GM12864 (cell line): ENCODE measurements around the gene ASTN1.

Experiments
- DNase-seq: peaks from one replicate; pipeline ENCODE4 v3.0.0-alpha.2; 2011; ENCODE audit warnings: low read depth
- H3K4me3 ChIP-seq: 2 replicates; pipeline ENCODE4 v1.5.1; 2011; ENCODE audit warnings: mild to moderate bottlenecking, low read depth, low read length, control low read depth
- CTCF ChIP-seq: IDR thresholded peaks from 2 replicates; pipeline ENCODE4 v1.5.1; 2011; ENCODE audit warnings: low read depth, mild to moderate bottlenecking, moderate library complexity, low read length, control low read depth, inconsistent platforms; ENCODE audit errors: missing control alignments

Gene ASTN1

GRCh38 chr1:176989023-176989422 lies 175.5 kb downstream of the ASTN1 start:
- no peak for TF ChIP-seq CTCF
- no peak for DNase-seq
- no peak overlapping the region for H3K4me3 ChIP-seq

- no peak for TF ChIP-seq CTCF
- no peak for DNase-seq
Observed at GRCh38 chr1:176987016-176987415, 177.5 kb downstream of the ASTN1 start.

GRCh38 chr1:176983731-176984130 lies 180.8 kb downstream of the ASTN1 start:
- no peak for TF ChIP-seq CTCF
- no peak overlapping the region for H3K4me3 ChIP-seq
- no peak for DNase-seq

More at GRCh38 chr1:176987016-176987415, 177.5 kb downstream of the ASTN1 start:
- no peak overlapping the region for H3K4me3 ChIP-seq

GRCh38 chr1:176976771-176977170 lies 187.7 kb downstream of the ASTN1 start:
- DNase-seq: no peak
- no peak overlapping the region for H3K4me3 ChIP-seq
- TF ChIP-seq CTCF: no peak

- TF ChIP-seq CTCF: no peak
- DNase-seq: no peak
Observed at GRCh38 chr1:176976225-176976624, 188.3 kb downstream of the ASTN1 start.

GRCh38 chr1:176964687-176965086 lies 199.8 kb downstream of the ASTN1 start:
- no peak for DNase-seq
- no peak for TF ChIP-seq CTCF
- no peak overlapping the region for H3K4me3 ChIP-seq

More at GRCh38 chr1:176976225-176976624, 188.3 kb downstream of the ASTN1 start:
- H3K4me3 ChIP-seq: no peak overlapping the region

GRCh38 chr1:176963181-176963580 lies 201.3 kb downstream of the ASTN1 start:
- no peak for DNase-seq
- no peak for TF ChIP-seq CTCF
- no peak overlapping the region for H3K4me3 ChIP-seq
